Panc1 (cell line): Measurements from ENCODE around the gene NPNT.

Source experiments
- CTCF ChIP-seq: fragments of 450-650 bp; IDR thresholded peaks from 2 replicates; pipeline ENCODE4 v1.5.1; 2017; ENCODE audit warnings: mild to moderate bottlenecking
- POLR2AphosphoS5 ChIP-seq: IDR thresholded peaks from 2 replicates; pipeline ENCODE4 v1.6.1; 2012; ENCODE audit warnings: mild to moderate bottlenecking, low read depth, low read length, moderate library complexity
- SIN3A ChIP-seq: IDR thresholded peaks from 2 replicates; pipeline ENCODE4 v1.6.1; 2012; ENCODE audit warnings: low read depth, mild to moderate bottlenecking, low read length, moderate library complexity, borderline replicate concordance; ENCODE audit not compliant: insufficient read depth
- TF ChIP-seq, protein P1 (sequence below), 2 experiments: IDR thresholded peaks; 2 replicates each; pipeline ENCODE4 v1.6.1; 2011 to 2012; ENCODE audit warnings: low read depth in 2 of 2, control low read depth in 1 of 2, low read length in 1 of 2, mild to moderate bottlenecking in 1 of 2, moderate library complexity in 1 of 2; ENCODE audit not compliant: insufficient read depth in 1 of 2

DNA sequence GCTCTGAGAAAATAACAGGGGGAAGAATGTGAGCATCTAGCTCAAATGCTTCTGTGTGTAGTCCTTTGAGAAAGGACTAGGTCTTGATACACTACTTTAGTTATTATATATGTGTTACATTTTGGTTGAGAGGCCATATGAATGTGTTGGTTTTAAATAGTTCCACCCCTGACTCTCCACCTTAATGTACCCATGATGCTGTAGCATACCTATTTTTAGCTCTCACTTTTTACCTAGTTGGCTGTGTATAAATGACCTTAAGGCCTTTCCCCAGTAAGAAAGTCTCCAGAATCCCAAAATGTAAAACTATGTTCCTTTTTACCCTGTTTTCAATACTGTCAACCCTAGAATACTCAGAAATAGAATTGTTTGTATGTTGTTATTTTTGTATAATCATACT lies 20.0 kb upstream of the NPNT start:
- TF ChIP-seq CTCF, result no peak
- TF ChIP-seq, protein P1, sequence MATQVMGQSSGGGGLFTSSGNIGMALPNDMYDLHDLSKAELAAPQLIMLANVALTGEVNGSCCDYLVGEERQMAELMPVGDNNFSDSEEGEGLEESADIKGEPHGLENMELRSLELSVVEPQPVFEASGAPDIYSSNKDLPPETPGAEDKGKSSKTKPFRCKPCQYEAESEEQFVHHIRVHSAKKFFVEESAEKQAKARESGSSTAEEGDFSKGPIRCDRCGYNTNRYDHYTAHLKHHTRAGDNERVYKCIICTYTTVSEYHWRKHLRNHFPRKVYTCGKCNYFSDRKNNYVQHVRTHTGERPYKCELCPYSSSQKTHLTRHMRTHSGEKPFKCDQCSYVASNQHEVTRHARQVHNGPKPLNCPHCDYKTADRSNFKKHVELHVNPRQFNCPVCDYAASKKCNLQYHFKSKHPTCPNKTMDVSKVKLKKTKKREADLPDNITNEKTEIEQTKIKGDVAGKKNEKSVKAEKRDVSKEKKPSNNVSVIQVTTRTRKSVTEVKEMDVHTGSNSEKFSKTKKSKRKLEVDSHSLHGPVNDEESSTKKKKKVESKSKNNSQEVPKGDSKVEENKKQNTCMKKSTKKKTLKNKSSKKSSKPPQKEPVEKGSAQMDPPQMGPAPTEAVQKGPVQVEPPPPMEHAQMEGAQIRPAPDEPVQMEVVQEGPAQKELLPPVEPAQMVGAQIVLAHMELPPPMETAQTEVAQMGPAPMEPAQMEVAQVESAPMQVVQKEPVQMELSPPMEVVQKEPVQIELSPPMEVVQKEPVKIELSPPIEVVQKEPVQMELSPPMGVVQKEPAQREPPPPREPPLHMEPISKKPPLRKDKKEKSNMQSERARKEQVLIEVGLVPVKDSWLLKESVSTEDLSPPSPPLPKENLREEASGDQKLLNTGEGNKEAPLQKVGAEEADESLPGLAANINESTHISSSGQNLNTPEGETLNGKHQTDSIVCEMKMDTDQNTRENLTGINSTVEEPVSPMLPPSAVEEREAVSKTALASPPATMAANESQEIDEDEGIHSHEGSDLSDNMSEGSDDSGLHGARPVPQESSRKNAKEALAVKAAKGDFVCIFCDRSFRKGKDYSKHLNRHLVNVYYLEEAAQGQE (IDR thresholded peaks at IDR 0.05; ENCODE audit: insufficient read depth in 1 of 2, low read depth in 2 of 2, low read length in 1 of 2), result no peak
- no peak for TF ChIP-seq POLR2AphosphoS5
- no peak for TF ChIP-seq SIN3A
